B cell (primary cell): ENCODE results near the gene XYLT1.

ENCODE experiments used
- EZH2 ChIP-seq: IDR thresholded peaks from 2 replicates; pipeline ENCODE4 v1.6.1; 2012; ENCODE audit warnings: borderline replicate concordance, low read depth, mild to moderate bottlenecking, moderate library complexity, low read length; ENCODE audit not compliant: insufficient read depth, poor library complexity, severe bottlenecking
- TF ChIP-seq, protein P1 (sequence below): fragments of 200-600 bp; IDR thresholded peaks from one replicate; pipeline ENCODE4 v1.8.0; 2022; ENCODE audit warnings: antibody characterized with exemption, mild to moderate bottlenecking

DNA sequence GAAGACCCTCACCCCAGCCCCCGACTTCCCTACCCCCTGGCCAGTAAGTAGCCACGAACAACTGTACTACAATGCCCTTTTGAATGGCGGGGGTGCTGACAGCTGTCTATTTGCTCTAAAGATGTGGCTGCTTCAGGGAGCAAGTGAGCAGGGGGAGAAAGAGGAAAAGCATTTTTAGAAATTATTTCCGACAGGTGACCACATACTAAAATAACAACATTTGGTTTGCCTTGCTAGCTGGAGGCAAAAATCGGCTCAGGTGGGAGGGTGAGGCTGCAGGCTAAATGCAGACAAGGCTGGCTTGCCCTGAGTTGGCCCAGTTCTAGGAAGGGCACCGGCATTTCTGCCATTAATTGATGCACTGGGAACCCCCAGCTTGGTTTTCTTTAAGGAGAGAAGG, 188.5 kb downstream of the XYLT1 start:
- no peak for TF ChIP-seq EZH2
- TF ChIP-seq, protein P1, sequence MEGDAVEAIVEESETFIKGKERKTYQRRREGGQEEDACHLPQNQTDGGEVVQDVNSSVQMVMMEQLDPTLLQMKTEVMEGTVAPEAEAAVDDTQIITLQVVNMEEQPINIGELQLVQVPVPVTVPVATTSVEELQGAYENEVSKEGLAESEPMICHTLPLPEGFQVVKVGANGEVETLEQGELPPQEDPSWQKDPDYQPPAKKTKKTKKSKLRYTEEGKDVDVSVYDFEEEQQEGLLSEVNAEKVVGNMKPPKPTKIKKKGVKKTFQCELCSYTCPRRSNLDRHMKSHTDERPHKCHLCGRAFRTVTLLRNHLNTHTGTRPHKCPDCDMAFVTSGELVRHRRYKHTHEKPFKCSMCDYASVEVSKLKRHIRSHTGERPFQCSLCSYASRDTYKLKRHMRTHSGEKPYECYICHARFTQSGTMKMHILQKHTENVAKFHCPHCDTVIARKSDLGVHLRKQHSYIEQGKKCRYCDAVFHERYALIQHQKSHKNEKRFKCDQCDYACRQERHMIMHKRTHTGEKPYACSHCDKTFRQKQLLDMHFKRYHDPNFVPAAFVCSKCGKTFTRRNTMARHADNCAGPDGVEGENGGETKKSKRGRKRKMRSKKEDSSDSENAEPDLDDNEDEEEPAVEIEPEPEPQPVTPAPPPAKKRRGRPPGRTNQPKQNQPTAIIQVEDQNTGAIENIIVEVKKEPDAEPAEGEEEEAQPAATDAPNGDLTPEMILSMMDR: no peak
